ENCODE data around the gene PLAA.

DNA sequence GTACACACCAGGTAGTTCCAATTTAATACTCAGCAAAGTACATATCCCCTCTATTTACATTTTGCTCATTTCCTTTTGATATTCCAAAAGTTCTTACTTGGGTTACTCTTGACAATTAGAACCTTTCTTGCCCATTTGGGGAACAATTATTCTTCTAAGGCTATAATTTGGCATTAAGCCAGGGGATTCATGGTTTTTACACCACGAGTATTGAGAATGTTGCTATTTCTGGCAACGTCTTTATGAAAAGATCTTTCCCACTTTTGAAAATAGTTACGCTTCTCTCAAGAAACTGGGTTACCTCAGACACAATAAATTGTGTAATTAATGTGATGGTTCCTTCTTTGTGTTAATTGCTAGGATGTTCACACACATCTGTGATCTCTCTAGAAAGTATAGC is 43.0 kb downstream of the PLAA start:
- TF ChIP-seq, protein P1, sequence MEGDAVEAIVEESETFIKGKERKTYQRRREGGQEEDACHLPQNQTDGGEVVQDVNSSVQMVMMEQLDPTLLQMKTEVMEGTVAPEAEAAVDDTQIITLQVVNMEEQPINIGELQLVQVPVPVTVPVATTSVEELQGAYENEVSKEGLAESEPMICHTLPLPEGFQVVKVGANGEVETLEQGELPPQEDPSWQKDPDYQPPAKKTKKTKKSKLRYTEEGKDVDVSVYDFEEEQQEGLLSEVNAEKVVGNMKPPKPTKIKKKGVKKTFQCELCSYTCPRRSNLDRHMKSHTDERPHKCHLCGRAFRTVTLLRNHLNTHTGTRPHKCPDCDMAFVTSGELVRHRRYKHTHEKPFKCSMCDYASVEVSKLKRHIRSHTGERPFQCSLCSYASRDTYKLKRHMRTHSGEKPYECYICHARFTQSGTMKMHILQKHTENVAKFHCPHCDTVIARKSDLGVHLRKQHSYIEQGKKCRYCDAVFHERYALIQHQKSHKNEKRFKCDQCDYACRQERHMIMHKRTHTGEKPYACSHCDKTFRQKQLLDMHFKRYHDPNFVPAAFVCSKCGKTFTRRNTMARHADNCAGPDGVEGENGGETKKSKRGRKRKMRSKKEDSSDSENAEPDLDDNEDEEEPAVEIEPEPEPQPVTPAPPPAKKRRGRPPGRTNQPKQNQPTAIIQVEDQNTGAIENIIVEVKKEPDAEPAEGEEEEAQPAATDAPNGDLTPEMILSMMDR (IDR thresholded peaks at IDR 0.05; ENCODE audit: low read depth, low read length): no peak
- TF ChIP-seq POLR2A (IDR thresholded peaks at IDR 0.05; ENCODE audit: extremely low read depth, insufficient read length): no peak
